ENCODE measurements around the gene MROH8.

DNA sequence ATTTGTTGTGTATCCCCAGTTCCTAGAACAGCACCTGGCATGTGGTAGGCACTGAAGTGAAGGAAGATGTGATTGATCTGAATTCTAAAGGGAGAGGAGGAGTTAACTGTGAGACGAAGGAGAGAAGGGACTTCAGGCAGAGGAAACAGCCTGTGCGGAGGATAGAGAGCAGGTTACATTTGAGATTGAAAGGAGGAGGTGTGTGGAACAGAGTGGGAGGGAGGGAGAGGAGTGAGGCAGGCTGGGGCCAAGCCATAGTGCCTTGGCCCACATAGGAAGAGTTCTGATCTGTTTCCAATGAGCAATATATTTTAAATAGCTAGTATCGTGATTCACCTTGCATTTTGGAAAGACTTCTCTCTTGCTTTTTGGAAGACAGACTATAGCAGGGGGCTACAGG is 13.9 kb upstream of the MROH8 start:
- TF ChIP-seq POLR2A (IDR thresholded peaks at IDR 0.05; ENCODE audit: low read depth, low read length) (no peak), PAX5 (IDR thresholded peaks at IDR 0.05; ENCODE audit: insufficient read depth, low read length, severe bottlenecking) (no peak)

Measured in GM12891 (cell line).